Left renal cortex interstitium (tissue), 4 donors: ENCODE results near the gene HORMAD2. TPM values are rescaled to one million over a fixed set of nuclear protein-coding genes. Genes with fewer than 3 reads are reported as not detected.

ENCODE experiments used
- DNase-seq, 4 donors: peaks; one replicate each; pipeline ENCODE4 v3.0.0-alpha.2; 2013; ENCODE audit warnings: low read depth in 4 of 4, low spot score in 2 of 4, missing footprints in 1 of 4
- polyA plus RNA-seq, 4 donors: library from polyadenylated mRNA; unstranded; fragments of 120-200 nt; gene quantifications; one replicate each; pipeline ENCODE4 v1.2.1, GENCODE V29; 2013; ENCODE audit not compliant: insufficient read length in 4 of 4

The HORMAD2 gene
- polyA plus RNA-seq, 4 donors: 0.08 TPM; not detected in 3

DNA sequence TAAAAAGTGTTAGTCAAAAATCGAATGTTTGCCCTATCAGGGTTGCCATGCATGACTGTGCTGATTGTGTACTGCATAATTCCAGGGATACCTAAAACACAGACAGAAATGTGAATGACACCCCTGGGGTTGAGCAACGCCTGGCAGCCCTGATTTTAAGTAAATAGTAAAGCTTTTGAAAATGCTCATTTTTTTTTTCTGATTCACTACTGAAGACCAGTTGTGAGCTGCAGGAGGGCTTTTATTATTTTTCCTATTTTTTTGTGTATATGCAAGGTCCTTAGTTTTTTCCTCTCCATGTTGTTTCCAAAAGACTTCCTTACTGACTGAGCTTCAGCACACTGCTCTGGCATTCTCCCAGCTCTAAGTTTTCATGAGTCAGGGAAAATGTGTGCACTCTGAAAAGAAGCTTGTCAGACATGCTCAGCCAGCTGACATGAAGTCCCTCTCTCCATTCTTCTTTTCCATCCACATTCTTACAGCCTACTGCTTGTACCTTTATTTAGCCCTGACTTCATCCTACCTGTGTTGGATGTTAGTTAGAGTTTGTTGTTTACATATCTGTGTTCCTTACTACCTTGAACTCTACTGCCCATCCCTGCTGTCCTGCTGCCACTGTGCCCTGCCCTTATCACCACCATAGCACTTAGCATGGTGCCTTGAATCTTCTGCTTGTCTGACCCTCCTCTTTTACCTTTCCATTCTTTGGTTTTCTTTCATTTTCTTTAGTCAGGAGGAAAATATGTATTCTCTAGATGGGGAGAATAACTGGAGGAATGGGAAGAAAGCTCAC lies 79.5 kb downstream of the HORMAD2 start:
- peak in 2 of 4 donors; percentile 24 to 32 for DNase-seq

DNA sequence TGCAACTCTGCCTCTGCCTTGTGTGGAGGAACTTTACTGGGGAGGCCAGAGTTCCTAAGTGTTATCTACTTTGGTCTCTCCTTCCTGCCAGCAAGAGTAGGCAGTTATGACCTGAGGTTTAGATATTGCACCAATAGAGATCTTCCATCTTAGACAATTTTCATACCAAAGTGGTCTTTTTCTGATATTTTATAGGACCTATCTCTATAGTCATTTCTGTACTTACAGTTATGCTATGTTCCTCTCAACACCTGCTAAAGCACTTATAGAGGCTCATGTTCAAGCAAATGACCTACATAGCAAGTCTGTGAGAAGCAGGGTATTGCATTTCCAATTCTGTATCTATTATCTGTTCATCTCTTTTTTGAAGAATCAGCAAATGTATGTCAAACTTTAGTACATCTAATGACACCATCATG lies 80.8 kb downstream of the HORMAD2 start:
- no peak for DNase-seq

GRCh38 chr22:30167296-30167695 lies 87.0 kb downstream of the HORMAD2 start:
- DNase-seq: no peak

GRCh38 chr22:30167734-30168133 lies 87.5 kb downstream of the HORMAD2 start:
- no peak for DNase-seq

- no peak for DNase-seq
These were observed 88.7 kb downstream of the HORMAD2 start for GRCh38 chr22:30169002-30169401.

DNA sequence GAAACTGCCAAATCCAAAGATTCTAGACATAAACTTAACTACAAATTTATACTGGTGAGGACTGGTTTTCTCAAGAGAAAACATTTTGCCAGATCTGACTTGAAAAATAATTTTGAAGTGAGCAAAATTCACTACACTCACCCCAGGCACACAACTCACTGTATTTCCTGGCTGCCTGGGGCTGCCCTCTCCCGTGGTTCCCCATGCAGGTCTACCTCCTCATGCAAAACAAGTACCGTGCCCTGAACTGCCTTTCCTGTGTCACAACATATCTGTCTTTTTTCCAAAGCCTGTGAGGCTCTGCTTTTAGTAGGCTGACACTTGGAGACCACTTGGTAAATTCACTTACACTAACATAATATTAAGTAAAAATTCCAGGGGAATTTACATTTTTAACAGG lies 89.9 kb downstream of the HORMAD2 start:
- DNase-seq: no peak

GRCh38 chr22:30171008-30171407 lies 90.7 kb downstream of the HORMAD2 start:
- no peak for DNase-seq

GRCh38 chr22:30175690-30176288 lies 95.5 kb downstream of the HORMAD2 start:
- no peak for DNase-seq

DNA sequence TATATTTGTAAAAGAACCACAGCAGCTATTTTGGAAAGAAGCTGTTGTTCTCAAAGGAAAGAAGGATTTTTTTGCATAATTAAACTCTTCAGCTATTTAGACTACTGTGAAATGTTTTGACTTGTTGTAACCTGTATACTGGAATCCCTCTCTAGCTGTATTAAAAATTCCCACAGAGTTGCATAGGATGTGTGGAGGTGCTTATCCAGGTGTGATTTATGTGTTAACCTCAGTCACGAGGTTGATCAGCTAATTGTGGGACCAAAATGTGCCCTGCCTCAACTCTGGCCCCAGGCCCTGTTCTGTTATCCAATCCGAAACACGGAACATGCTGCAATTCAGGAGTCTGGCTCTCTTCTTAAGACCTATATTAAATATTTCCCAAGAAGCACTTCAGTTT lies 96.2 kb downstream of the HORMAD2 start:
- DNase-seq: no peak

DNA sequence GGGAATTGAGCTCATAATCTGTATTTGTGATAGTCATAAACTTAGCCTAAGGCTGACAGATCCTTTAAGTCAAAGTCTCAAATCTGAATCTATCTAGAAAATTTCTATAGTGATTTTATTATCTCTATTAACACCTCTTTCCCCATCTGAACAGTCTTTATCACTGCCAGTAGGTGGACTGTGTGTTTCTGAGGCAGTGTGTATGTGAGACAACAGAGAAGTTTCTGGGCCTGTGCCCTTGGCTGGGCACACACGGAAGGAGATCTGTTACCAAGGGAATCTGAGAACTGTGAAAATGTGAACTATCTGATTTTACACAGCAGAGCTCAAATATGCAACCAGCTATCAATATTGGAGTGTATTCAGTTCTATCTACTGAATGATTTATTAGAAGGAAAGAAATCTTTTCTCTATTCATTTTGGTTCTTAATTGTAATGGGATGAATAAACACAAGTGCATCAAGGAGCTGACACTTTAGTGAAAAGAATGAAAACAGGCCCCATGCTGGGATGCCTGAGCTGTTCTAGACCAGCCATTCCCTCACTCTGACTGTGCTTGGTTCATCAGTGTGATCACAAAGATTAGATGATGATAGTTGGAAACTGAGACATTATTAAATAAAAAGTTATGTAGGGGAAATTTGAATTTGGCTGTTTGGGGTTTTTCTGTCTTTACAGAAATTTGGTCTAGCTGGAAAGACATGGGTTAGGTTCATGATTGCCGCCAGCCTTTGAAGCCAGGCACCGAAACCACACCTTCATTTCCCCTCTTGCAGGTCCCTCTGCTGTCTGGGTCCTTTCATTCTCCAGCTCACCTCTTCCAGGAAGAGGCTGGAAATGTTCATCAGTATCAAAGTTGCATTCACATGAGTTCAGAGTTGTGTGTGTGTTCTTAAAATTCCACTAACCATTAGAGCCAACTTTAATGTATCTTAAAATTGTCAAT lies 98.2 kb downstream of the HORMAD2 start:
- DNase-seq: no peak

DNA sequence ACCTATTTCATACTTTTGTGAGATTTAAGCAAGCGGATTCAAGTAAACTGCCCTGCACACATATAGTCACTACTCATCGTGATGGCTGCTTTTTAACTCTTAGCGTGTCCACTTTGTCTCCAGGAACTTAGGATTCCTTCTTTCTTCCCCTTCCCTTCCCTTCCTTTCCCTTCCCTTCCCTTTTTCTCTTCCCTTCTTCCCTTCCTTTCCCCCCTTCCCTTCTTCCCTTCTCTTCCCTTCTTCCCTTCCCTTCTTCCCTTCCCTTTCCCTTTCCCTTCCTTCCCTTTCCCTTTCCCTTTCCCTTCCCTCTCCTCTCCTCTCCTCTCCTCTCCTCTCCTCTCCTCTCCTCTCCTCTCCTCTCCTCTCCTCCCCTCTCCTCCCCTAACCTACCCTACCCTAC lies 100.4 kb downstream of the HORMAD2 start:
- DNase-seq: no peak

- DNase-seq: no peak
These were observed 101.4 kb downstream of the HORMAD2 start for GRCh38 chr22:30181459-30182349.

GRCh38 chr22:30182350-30182745 lies 102.1 kb downstream of the HORMAD2 start:
- no peak for DNase-seq

GRCh38 chr22:30182815-30183214 lies 102.6 kb downstream of the HORMAD2 start:
- no peak for DNase-seq

DNA sequence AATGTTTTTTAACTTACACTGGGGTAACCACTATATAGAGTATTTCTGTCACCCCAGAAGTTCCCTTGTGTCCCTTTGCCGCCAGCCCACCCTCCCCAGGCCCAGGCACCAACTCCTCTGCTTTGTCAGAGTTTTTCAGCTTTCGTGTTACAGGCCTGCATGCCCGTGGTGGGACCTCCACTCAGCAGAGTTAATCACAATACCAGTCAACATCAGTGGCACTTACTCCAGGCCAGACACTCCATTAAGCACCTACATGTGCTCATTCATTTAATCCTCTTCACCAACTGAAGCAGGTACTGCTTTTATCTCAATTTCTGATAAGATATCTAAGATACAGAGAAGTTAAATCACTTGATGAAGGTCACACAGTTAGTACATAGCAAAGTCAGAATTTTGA lies 103.0 kb downstream of the HORMAD2 start:
- DNase-seq: no peak

GRCh38 chr22:30183861-30184278 lies 103.6 kb downstream of the HORMAD2 start:
- no peak for DNase-seq

DNA sequence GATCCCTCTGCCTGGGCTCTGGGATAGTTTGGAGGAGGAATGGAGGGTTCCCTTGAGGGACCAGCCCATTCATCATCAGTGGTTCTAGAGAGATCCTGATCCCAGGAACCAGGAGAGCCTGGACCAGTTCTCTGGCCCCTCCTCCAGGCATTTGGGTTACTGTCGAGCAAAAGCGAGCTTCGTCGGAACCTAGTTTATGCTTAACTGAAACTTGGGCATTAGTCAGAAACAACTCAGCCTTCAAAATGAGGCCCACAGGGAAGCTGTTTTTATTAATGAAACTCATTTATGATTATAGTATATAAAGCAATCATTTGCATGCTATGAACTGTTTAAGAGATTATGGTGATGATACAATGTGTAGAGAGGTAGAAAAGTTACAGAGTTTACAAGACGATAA lies 104.9 kb downstream of the HORMAD2 start:
- DNase-seq: no peak

GRCh38 chr22:30185549-30185948 lies 105.3 kb downstream of the HORMAD2 start:
- no peak for DNase-seq

GRCh38 chr22:30186041-30186440 lies 105.8 kb downstream of the HORMAD2 start:
- DNase-seq: no peak

- DNase-seq: no peak
These were observed 106.2 kb downstream of the HORMAD2 start for GRCh38 chr22:30186510-30186909.
